HEK293 (cell line): Measurements from ENCODE around the gene BACH1.

Experiments
- CTCF ChIA-PET: fragments of 350-600 bp; formaldehyde crosslinking; extraction: SDS; loops from one replicate; lab custom pipeline; 2021; ENCODE audit warnings: antibody characterized with exemption; lab: Yijun Ruan, JAX
- POLR2A ChIA-PET: fragments of 300-600 bp; formaldehyde crosslinking; extraction: SDS; loops from one replicate; lab custom pipeline; 2020; ENCODE audit warnings: antibody characterized with exemption, inconsistent platforms; lab: Yijun Ruan, JAX
- H3K27ac ChIP-seq: fragments of 200-500 bp; sonication (Bioruptor generic); 2 replicates; pipeline ENCODE4 v1.5.1; 2014; ENCODE audit warnings: low read depth, low read length, control low read depth, inconsistent platforms; ENCODE audit errors: extremely low read depth
- H3K36me3 ChIP-seq, 2 experiments: fragments of 200-500 bp in 1 of 2; sonication (Bioruptor generic) in 1 of 2; 1 replicate in 1 of 2; 2 replicates in 1 of 2; pipeline ENCODE4 v1.5.1; 2014 to 2017; ENCODE audit warnings: inconsistent platforms in 2 of 2, low read length in 2 of 2; ENCODE audit not compliant: control insufficient read depth in 2 of 2, insufficient read depth in 1 of 2
- H3K4me1 ChIP-seq: fragments of 200-500 bp; sonication (Bioruptor generic); 2 replicates; pipeline ENCODE4 v1.5.1; 2014; ENCODE audit warnings: mild to moderate bottlenecking, low read length, inconsistent platforms; ENCODE audit not compliant: control insufficient read depth, insufficient read depth
- H3K4me3 ChIP-seq: 2 replicates; pipeline ENCODE4 v1.5.1; 2011; ENCODE audit warnings: low read depth, mild to moderate bottlenecking, control low read depth, low read length, moderate library complexity
- H3K9me3 ChIP-seq: fragments of 200-500 bp; sonication (Bioruptor generic); 2 replicates; pipeline ENCODE4 v1.5.1; 2014; ENCODE audit warnings: low read depth, low read length, inconsistent platforms; ENCODE audit not compliant: control insufficient read depth, insufficient read depth
- REPIN1 ChIP-seq: fragments of 450-650 bp; formaldehyde crosslinking; IDR thresholded peaks from 2 replicates; pipeline ENCODE4 v1.5.1; 2017; ENCODE audit warnings: missing biosample characterization, missing genetic modification characterization, low read depth
- SCRT2 ChIP-seq: fragments of 450-650 bp; formaldehyde crosslinking; IDR thresholded peaks from 2 replicates; pipeline ENCODE4 v1.5.1; 2016; ENCODE audit warnings: missing biosample characterization, missing genetic modification characterization
- SETDB1 ChIP-seq: IDR thresholded peaks from one replicate; pipeline ENCODE4 v1.6.1; 2017; ENCODE audit warnings: mild to moderate bottlenecking, low read length, moderate library complexity, mixed read lengths; ENCODE audit not compliant: insufficient read length
- ZBTB1 ChIP-seq: fragments of 450-650 bp; formaldehyde crosslinking; IDR thresholded peaks from 2 replicates; pipeline ENCODE4 v1.5.1; 2016; ENCODE audit warnings: missing biosample characterization, missing genetic modification characterization
- ZBTB48 ChIP-seq: fragments of 450-650 bp; formaldehyde crosslinking; IDR thresholded peaks from 2 replicates; pipeline ENCODE4 v1.5.1; 2016; ENCODE audit warnings: missing biosample characterization, missing genetic modification characterization
- ZNF112 ChIP-seq: fragments of 450-650 bp; formaldehyde crosslinking; IDR thresholded peaks from 2 replicates; pipeline ENCODE4 v1.5.0; 2017; ENCODE audit warnings: missing biosample characterization, missing genetic modification characterization
- ZNF174 ChIP-seq: fragments of 450-650 bp; formaldehyde crosslinking; IDR thresholded peaks from 2 replicates; pipeline ENCODE4 v1.5.0; 2017; ENCODE audit warnings: missing biosample characterization, mild to moderate bottlenecking, missing genetic modification characterization
- ZNF202 ChIP-seq: fragments of 450-650 bp; formaldehyde crosslinking; IDR thresholded peaks from 2 replicates; pipeline ENCODE4 v1.5.1; 2016; ENCODE audit warnings: missing biosample characterization, missing genetic modification characterization, borderline replicate concordance
- ZNF221 ChIP-seq: fragments of 450-650 bp; formaldehyde crosslinking; IDR thresholded peaks from 2 replicates; pipeline ENCODE4 v1.5.1; 2017; ENCODE audit warnings: missing biosample characterization, missing genetic modification characterization, borderline replicate concordance
- ZNF223 ChIP-seq: fragments of 450-650 bp; formaldehyde crosslinking; IDR thresholded peaks from 2 replicates; pipeline ENCODE4 v1.5.1; 2016; ENCODE audit warnings: missing biosample characterization, missing genetic modification characterization
- ZNF23 ChIP-seq: fragments of 450-650 bp; formaldehyde crosslinking; IDR thresholded peaks from 2 replicates; pipeline ENCODE4 v1.5.1; 2016; ENCODE audit warnings: missing biosample characterization, missing genetic modification characterization, borderline replicate concordance
- ZNF391 ChIP-seq: fragments of 450-650 bp; formaldehyde crosslinking; IDR thresholded peaks from 2 replicates; pipeline ENCODE4 v1.5.1; 2016; ENCODE audit warnings: low read depth, missing biosample characterization, missing genetic modification characterization, borderline replicate concordance
- ZNF549 ChIP-seq: fragments of 450-650 bp; IDR thresholded peaks from 2 replicates; pipeline ENCODE4 v1.5.1; 2018; ENCODE audit warnings: missing biosample characterization, missing genetic modification characterization, mild to moderate bottlenecking, inconsistent platforms, moderate library complexity
- ZNF558 ChIP-seq: fragments of 450-650 bp; formaldehyde crosslinking; IDR thresholded peaks from 2 replicates; pipeline ENCODE4 v1.5.1; 2016; ENCODE audit warnings: missing biosample characterization, missing genetic modification characterization
- ZNF561 ChIP-seq: fragments of 450-650 bp; IDR thresholded peaks from 2 replicates; pipeline ENCODE4 v1.5.1; 2018; ENCODE audit warnings: missing biosample characterization, missing genetic modification characterization, borderline replicate concordance
- ZNF658 ChIP-seq: fragments of 450-650 bp; formaldehyde crosslinking; IDR thresholded peaks from 2 replicates; pipeline ENCODE4; 2016; ENCODE audit warnings: missing biosample characterization, missing genetic modification characterization
- ZNF776 ChIP-seq: fragments of 450-650 bp; formaldehyde crosslinking; IDR thresholded peaks from 2 replicates; pipeline ENCODE4 v1.5.0; 2017; ENCODE audit warnings: missing biosample characterization, missing genetic modification characterization, borderline replicate concordance
- ZNF785 ChIP-seq: fragments of 450-650 bp; formaldehyde crosslinking; IDR thresholded peaks from 2 replicates; pipeline ENCODE4 v1.5.1; 2016; ENCODE audit warnings: missing biosample characterization, missing genetic modification characterization
- ZNF792 ChIP-seq: fragments of 450-650 bp; formaldehyde crosslinking; IDR thresholded peaks from 2 replicates; pipeline ENCODE4 v1.5.1; 2016; ENCODE audit warnings: missing biosample characterization, missing genetic modification characterization
- TF ChIP-seq, protein P1 (sequence below): fragments of 450-650 bp; formaldehyde crosslinking; IDR thresholded peaks from 2 replicates; pipeline ENCODE4 v1.5.1; 2016; ENCODE audit warnings: missing biosample characterization, missing genetic modification characterization
- TF ChIP-seq, protein P2 (sequence below): fragments of 450-650 bp; formaldehyde crosslinking; IDR thresholded peaks from 2 replicates; pipeline ENCODE4 v1.5.1; 2016; ENCODE audit warnings: missing biosample characterization, missing genetic modification characterization

The BACH1 gene

DNA sequence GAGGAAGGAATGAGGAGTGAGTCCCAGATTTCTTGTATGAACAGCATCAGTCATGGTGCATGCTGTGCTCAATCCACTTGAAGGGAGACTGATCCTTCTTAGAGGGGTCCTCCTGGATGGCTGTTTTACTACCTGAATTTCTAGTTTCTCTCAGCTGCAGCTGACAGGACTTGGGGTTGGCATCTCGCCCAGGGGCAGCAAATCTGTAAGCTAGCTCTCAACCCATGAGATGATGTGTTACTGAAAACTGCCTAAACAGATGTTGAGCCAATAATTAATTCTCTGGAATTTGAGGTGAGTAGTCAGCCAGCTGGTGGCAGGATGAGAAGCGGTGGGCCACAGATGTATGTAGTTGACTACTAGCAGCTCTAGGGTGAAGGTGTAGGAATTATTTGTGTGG lies 19.6 kb downstream of the BACH1 start:
- peaks cover 4% of the 10 kb centered on the region for H3K4me1 ChIP-seq
- POLR2A ChIA-PET = interaction anchor here (0.9 kb wide), 1 partner anchor 33 kb away, joined by 3 read pairs; no protein-coding TSS in a partner anchor
- TF ChIP-seq ZNF792 (tag by site-specific recombination) (no peak), ZNF658 (tag by site-specific recombination) (no peak), REPIN1 (tag by site-specific recombination) (no peak), ZBTB48 (tag by site-specific recombination) (no peak)
- TF ChIP-seq, protein P1, sequence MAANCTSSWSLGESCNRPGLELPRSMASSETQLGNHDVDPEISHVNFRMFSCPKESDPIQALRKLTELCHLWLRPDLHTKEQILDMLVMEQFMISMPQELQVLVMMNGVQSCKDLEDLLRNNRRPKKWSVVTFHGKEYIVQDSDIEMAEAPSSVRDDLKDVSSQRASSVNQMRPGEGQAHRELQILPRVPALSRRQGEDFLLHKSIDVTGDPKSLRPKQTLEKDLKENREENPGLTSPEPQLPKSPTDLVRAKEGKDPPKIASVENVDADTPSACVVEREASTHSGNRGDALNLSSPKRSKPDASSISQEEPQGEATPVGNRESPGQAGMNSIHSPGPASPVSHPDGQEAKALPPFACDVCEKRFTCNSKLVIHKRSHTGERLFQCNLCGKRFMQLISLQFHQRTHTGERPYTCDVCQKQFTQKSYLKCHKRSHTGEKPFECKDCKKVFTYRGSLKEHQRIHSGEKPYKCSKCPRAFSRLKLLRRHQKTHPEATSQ (tag by site-specific recombination) = no peak
- TF ChIP-seq, protein P2, sequence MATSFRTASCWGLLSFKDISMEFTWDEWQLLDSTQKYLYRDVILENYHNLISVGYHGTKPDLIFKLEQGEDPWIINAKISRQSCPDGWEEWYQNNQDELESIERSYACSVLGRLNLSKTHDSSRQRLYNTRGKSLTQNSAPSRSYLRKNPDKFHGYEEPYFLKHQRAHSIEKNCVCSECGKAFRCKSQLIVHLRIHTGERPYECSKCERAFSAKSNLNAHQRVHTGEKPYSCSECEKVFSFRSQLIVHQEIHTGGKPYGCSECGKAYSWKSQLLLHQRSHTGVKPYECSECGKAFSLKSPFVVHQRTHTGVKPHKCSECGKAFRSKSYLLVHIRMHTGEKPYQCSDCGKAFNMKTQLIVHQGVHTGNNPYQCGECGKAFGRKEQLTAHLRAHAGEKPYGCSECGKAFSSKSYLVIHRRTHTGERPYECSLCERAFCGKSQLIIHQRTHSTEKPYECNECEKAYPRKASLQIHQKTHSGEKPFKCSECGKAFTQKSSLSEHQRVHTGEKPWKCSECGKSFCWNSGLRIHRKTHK = no peak
- TF ChIP-seq, all 188 proteins: peak for 0
- Histone ChIP-seq H3K27ac (no peak overlapping the region), H3K9me3 (no peaks in the 10 kb centered on the region), H3K36me3 (peaks cover 0 to 20% of the 10 kb centered on the region in 2 experiments; a peak in 1 of 3 replicates), H3K4me3 (no peak overlapping the region)
- CTCF ChIA-PET = interaction anchor here (0.5 to 1.1 kb wide), 5 partner anchors 20 to 71 kb away, joined by 3 to 6 read pairs (median 3); no protein-coding TSS in a partner anchor

DNA sequence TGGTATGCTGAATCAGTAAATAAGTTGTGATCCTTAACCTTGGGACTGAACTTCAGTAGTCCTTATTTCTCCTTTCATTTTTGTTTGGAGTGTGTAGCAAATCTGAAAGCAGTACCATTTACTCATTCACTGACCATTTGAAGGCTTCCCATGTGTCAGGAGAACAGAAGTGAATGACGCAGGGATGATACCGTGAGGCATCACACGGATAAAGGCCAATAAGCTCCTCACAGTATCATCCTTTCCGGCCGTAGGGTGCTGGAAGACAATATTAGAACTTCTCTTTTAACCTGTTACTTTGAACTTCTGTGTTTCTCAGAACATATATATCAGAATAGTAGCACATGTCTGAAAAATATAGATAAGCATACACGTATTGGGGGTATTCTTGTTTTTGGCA lies 21.3 kb downstream of the BACH1 start:
- H3K4me3 ChIP-seq = no peak overlapping the region
- ChIA-PET CTCF (interaction anchor here (1.2 kb wide), 1 partner anchor 14 kb away, joined by 3 read pairs; no protein-coding TSS in a partner anchor), POLR2A (no interaction called here)
- H3K9me3 ChIP-seq = no peaks in the 10 kb centered on the region
- H3K36me3 ChIP-seq = peaks cover 0 to 26% of the 10 kb centered on the region in 2 experiments; a peak in 1 of 3 replicates
- no peak for TF ChIP-seq ZNF561 (tag by site-specific recombination)
- TF ChIP-seq ZNF223 (tag by site-specific recombination) = no peak
- no peak for TF ChIP-seq ZNF23 (tag by site-specific recombination)
- no peak for TF ChIP-seq ZNF174
- H3K4me1 ChIP-seq = no peaks in the 10 kb centered on the region; the same call in 1 of the 2 replicates
- H3K27ac ChIP-seq = no peak overlapping the region

DNA sequence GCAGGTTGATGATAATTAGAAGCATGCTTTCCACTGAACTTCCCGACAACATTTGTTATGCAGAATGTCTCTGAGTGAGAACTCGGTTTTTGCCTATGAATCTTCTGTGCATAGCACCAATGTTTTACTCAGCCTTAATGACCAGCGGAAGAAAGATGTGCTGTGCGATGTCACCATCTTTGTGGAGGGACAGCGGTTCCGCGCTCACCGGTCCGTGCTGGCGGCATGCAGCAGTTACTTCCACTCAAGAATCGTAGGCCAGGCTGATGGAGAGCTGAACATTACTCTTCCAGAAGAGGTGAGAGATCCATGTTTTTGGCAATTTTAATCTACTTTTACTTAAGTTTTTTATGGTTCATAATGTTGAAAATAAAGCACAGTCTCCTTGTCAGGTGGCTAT lies 22.5 kb downstream of the BACH1 start:
- Histone ChIP-seq H3K36me3 (peaks cover 0 to 29% of the 10 kb centered on the region in 2 experiments; a peak in 1 of 3 replicates), H3K27ac (no peak overlapping the region)
- POLR2A ChIA-PET = interaction anchor here (0.7 kb wide), 1 partner anchor 121 kb away, joined by 5 read pairs; no protein-coding TSS in a partner anchor
- TF ChIP-seq, protein P2 = no peak
- TF ChIP-seq SCRT2 (tag by site-specific recombination) = no peak
- no peak for TF ChIP-seq ZNF776 (tag by site-specific recombination)
- TF ChIP-seq ZNF785 (tag by site-specific recombination) = no peak
- TF ChIP-seq ZNF549 (tag by site-specific recombination) = no peak
- TF ChIP-seq SETDB1 = peak; percentile 29
- no peak for TF ChIP-seq ZNF558
- 0 out of 2 replicates have a peak, but pooled peaks have one; percentile 56 for TF ChIP-seq ZNF202 (tag by site-specific recombination)
- TF ChIP-seq, protein P1 (tag by site-specific recombination) = peak; percentile 89
- no peak for TF ChIP-seq ZBTB1 (tag by site-specific recombination)
- no peak for TF ChIP-seq ZNF112 (tag by site-specific recombination)
- no peak for TF ChIP-seq ZNF391 (tag by site-specific recombination)
- TF ChIP-seq ZNF221 (tag by site-specific recombination) = no peak
- TF ChIP-seq, all 188 proteins: peak for 3
- CTCF ChIA-PET = no interaction called here
- Histone ChIP-seq H3K4me1 (no peaks in the 10 kb centered on the region), H3K9me3 (no peaks in the 10 kb centered on the region), H3K4me3 (no peak overlapping the region)
